ENCODE data around the gene EFR3B.

DNA sequence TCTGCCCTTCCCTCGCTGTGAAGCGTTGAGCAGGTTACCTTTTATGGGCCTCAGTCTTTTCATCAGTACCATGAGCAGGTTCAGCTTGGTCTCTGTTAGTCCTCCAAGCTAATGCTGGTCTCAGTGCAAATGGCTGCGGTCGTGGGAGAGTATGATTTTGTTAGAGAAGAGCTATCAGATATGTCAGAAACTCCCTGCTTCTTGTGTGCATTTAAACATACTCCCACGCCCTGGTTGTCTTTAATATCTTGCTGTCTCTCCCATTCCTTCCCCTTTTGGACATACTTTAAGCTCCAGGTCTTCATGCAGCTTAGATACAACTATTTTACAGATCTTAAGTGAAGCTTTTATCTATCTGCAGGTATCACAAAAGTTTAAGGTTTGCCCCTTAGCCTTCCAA, 62.9 kb downstream of the EFR3B start:
- TF ChIP-seq, protein P1, sequence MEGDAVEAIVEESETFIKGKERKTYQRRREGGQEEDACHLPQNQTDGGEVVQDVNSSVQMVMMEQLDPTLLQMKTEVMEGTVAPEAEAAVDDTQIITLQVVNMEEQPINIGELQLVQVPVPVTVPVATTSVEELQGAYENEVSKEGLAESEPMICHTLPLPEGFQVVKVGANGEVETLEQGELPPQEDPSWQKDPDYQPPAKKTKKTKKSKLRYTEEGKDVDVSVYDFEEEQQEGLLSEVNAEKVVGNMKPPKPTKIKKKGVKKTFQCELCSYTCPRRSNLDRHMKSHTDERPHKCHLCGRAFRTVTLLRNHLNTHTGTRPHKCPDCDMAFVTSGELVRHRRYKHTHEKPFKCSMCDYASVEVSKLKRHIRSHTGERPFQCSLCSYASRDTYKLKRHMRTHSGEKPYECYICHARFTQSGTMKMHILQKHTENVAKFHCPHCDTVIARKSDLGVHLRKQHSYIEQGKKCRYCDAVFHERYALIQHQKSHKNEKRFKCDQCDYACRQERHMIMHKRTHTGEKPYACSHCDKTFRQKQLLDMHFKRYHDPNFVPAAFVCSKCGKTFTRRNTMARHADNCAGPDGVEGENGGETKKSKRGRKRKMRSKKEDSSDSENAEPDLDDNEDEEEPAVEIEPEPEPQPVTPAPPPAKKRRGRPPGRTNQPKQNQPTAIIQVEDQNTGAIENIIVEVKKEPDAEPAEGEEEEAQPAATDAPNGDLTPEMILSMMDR (IDR thresholded peaks at IDR 0.05; ENCODE audit: insufficient read depth, low read depth, low read length): no peak
- no peak for TF ChIP-seq EZH2 (IDR thresholded peaks at IDR 0.05; ENCODE audit: insufficient read depth, low read length)
